HG03159 (cell line): ENCODE results near the gene FAM161B.
A peak's percentile ranks its signal among the peaks of the same experiment; 100 is the strongest.
"Not testable (repeated sequence)": the region's sequence is repeated elsewhere in the genome, so short reads cannot be mapped to it uniquely, and the experiment has no call there.

Experiments used
- ATAC-seq: cut with Tn5 transposase; IDR thresholded peaks from one replicate; pipeline ENCODE4 v1.9.1; 2021; ENCODE audit warnings: mild to moderate bottlenecking, moderate library complexity; ENCODE audit not compliant: unreplicated experiment

The FAM161B gene

GRCh38 chr14:73949752-73950734 is at the start of gene FAM161B, which contains the start of gene COQ6:
Gene FAM161B, minus strand, starts transcription at chr14:73950094. Its CDS starts 68 bp downstream, at chr14:73950026.
Gene COQ6, plus strand, starts transcription at chr14:73950302. Its CDS starts 31 bp downstream, at chr14:73950333.
- peak; percentile 89 for ATAC-seq

GRCh38 chr14:73998726-73999125 is 48.8 kb upstream of the FAM161B start:
- no peak for ATAC-seq

GRCh38 chr14:73997944-73998447 is 48.1 kb upstream of the FAM161B start:
- ATAC-seq = no peak

GRCh38 chr14:73997108-73997943 is 47.4 kb upstream of the FAM161B start:
- ATAC-seq = no peak

- ATAC-seq = no peak
Measured at GRCh38 chr14:73996731-73997107, 46.8 kb upstream of the FAM161B start.

- no peak for ATAC-seq
Measured at GRCh38 chr14:73995977-73996378, 46.1 kb upstream of the FAM161B start.

- ATAC-seq = not testable (repeated sequence)
Measured at GRCh38 chr14:73994926-73995325, 45.0 kb upstream of the FAM161B start.

- ATAC-seq = no peak
Measured at GRCh38 chr14:73991092-73991491, 41.2 kb upstream of the FAM161B start.

GRCh38 chr14:73988656-73989055 is 38.8 kb upstream of the FAM161B start:
- not testable (repeated sequence) for ATAC-seq

- no peak for ATAC-seq
Measured at GRCh38 chr14:73988065-73988464, 38.2 kb upstream of the FAM161B start.

GRCh38 chr14:73977896-73978295 is 28.0 kb upstream of the FAM161B start:
- no peak for ATAC-seq

- no peak for ATAC-seq
Measured at GRCh38 chr14:73976125-73976524, 26.2 kb upstream of the FAM161B start.

- ATAC-seq = no peak
Measured at GRCh38 chr14:73973497-73973896, 23.6 kb upstream of the FAM161B start.

GRCh38 chr14:73968885-73969284 is 19.0 kb upstream of the FAM161B start:
- ATAC-seq = no peak

GRCh38 chr14:73965216-73965615 is 15.3 kb upstream of the FAM161B start:
- ATAC-seq = no peak

- no peak for ATAC-seq
Measured at GRCh38 chr14:73961192-73961591, 11.3 kb upstream of the FAM161B start.

- ATAC-seq = no peak
Measured at GRCh38 chr14:73958591-73958990, 8.7 kb upstream of the FAM161B start.

- ATAC-seq = no peak
Measured at GRCh38 chr14:73955674-73956073, 5.8 kb upstream of the FAM161B start.

- no peak for ATAC-seq
Measured at GRCh38 chr14:73953731-73954130, 3.8 kb upstream of the FAM161B start.

GRCh38 chr14:73945159-73945670 is 4.7 kb downstream of the FAM161B start:
- ATAC-seq = no peak
